ENCODE data around the gene SLC39A12.

DNA sequence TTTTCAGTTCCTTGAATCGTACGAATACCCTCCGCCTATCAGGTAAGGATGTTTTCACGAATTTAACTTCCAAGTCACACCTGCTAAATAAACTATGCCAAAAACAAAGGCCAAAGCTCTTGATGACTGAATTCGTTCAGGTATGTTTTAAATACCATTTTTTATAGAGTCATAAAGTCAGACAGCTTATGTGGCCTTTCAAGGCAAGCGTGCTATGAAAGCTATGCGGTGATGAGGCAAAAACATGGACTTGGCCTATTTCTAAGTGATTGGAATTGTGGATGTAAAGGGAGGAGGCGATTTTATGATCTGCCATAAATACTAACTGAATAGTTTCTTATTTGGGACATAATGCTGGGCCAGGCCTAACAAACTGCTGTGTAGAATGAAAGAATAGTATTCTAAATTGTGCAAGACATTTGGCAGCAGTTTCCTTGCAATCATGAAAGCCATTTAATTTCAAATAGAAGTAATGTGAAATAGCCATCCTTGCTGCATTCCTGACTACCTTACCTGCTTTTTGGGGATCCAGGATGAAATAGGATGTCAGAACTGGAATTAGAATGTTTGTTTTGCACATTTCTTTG, 14.0 kb downstream of the SLC39A12 start:
- TF ChIP-seq POLR2AphosphoS5 (IDR thresholded peaks at IDR 0.05; ENCODE audit: low read depth, low read length) (no peak), POLR2A (IDR thresholded peaks at IDR 0.05; ENCODE audit: control extremely low read depth in 1 of 2, low read depth in 2 of 2, low read length in 2 of 2) (no peak), EZH2 (IDR thresholded peaks at IDR 0.05; ENCODE audit: low read depth, low read length, severe bottlenecking) (no peak), SRF (IDR thresholded peaks at IDR 0.05; ENCODE audit: low read depth, low read length) (no peak), CEBPB (IDR thresholded peaks at IDR 0.05; ENCODE audit: low read depth, low read length) (no peak)
